Measurements from ENCODE around the gene HSF4.

HSF4 gene

GRCh38 chr16:67204076-67204475, 39.5 kb downstream of the HSF4 start:
- no peak for DNase-seq

DNA sequence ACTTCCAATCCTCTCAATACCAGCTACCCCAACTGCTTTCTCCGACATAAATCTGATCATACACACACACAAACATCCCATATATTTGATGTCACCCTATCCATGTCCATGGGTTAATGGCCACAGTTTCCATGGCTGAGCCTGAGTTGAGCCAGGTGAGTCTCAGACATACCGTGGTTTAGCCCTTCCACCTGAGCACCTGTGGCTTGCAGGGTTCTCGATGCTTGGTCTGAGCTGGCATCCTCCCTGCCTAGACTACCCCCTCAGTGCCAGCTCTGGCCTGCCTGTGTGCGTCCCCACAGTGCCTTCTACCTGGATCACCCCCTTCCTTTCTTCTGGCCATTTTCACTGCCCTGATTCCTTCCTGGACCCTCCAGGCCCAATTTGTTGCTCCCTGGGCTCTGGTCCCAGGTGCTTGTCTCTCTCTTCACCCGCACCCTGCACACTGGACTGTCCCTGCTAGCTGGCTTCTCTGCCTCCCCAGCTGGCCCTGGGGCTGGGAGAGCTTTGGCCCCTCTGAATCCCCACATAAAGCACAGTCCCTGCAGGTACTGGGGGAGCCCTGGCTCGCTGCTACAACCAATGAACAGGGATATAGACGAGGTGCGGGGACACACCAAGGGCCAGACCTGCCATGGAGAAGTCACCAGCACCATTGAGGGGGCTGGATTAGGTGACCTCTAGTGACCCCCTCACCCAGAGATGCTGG, 41.7 kb downstream of the HSF4 start:
- DNase-seq: no peak

DNA sequence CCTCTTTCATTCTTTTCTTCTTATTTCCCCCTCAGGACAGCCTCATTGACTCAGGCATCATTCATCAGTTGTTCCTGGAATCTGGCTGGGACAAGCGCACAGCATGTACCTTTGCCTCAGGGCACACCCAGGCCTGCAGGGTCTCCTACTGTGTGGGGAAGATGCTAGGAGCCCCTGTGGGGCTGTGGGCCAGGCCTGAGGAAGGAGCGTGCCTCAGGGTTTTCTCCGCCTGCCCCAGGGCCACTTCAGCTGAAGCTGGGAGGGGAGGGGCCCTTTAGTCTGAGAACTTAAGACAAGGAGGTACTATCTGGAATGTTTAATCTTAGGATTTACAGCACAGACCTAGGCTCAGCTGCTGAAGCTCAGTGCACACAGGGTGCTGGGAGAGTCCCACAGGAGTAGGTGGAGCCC, 42.3 kb downstream of the HSF4 start:
- DNase-seq: no peak

DNA sequence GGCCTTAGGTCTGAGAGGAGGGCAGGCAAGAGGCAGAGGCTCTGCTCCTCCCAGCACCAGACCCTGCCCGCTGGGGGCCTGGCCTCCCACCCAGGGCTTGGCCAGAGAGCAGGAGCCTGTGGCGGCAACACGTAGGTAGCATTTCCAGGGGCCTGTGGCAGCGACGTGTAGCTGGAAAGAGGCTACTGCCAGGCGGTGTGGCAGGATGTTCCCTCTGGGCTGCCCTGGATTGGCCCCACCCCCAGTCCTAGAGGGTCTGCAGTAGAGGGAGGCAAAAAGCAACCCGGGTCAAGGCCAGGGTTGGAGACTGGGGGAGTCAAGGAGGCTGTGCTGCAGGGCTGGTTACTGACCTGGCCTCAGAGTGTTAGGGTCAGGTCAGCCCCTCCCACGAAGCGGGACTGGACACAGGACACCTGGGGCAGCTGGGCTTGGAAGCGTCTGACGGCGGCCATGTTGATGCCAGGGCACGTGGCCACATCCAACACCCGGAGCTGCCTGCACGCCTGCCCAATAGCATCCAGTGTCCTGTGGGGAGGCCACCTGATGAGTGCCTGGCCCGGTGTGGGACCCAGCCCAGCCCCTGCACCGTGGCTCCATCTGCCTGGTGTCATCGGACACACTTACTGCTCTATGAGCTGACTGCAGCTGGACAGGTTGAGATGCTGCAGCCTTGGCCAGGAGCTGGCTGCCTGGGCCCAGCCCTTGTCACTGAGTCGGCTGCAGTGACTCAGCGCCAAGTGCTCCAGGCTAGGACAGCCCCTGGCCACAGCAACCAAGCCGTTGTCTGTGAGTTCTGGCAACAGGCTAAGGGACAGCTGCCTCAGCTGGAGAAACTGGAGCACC, 42.9 kb downstream of the HSF4 start:
- DNase-seq: no peak

DNA sequence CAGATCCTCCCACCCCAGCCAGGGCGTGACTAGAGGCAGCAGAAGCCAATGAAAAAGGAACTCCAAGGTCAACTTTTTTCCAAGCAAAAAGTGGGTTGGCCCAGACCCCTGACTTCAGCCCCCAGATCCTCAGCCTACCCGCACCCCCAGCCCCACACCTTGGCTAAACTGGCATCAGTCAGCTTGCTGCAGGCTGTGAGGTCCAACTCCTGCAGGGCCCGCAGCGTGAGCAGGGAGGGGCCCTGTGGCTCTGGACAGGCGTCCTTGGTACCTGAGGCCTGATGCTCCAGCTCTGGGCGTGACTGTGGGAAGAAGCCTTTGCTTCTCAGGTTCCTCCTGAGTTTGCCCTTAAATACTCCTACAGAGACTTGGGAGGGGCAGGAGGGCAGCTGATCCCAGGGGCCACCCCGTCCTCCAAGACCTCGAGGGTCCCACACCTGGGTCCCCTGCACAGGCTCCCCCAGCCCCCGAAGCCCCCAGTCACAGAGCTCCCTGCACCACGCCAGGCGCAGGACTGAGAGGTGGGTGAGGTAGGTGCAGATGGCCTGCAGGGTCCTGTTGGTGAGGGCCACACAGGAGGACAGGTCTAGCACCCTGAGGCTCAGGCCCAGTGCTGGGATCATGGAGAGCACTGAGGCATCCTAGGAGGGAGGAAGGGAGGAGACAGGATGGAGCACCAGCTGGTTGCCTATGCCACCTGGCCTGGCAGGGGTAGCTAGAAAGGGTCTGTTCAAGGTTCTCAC, 43.8 kb downstream of the HSF4 start:
- no peak for DNase-seq

- no peak for DNase-seq
Observed at GRCh38 chr16:67209565-67209964, 45.0 kb downstream of the HSF4 start.

GRCh38 chr16:67210069-67210937, 45.8 kb downstream of the HSF4 start:
- no peak for DNase-seq

DNA sequence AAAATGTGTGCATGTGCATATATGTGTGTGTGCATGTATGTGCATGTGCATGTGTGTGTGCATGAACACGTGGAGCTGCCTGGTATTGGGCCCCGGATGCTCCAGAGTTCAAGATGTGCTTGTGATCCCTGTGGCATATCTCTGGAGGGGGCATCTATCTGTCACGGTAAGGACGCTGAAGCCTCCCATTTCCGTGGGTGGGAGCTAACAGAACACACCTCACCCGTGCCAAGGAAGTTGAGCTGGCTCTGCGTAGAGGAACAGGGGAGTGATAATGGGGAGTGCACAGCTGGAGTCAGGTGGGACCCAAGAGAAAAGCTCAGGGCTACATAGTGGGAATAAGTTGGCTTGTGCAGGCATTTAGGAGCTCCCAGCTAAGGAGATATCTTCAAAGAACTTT, 47.1 kb downstream of the HSF4 start:
- DNase-seq: no peak

DNA sequence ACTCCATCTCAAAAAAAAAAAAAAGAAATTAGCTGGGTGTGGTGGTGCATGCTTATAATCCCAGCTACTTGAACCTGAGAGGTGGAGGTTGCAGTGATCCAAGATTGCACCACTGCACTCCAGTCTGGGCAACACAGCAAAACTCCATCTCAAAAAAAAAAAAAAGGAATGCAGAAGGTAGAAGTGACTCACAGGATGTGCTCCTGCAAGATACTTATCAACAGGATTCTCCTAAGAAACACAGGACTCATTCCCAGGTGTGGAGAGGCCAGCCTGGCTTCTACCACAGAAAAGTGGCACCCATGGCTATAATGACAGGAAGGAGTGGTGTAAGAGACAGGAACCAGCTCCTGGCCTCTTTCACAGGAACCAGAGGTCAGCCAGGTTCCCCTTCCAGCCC, 48.2 kb downstream of the HSF4 start:
- no peak for DNase-seq

GRCh38 chr16:67213197-67214019, 48.9 kb downstream of the HSF4 start:
- DNase-seq: no peak

- DNase-seq: no peak
Observed at GRCh38 chr16:67215706-67216105, 51.2 kb downstream of the HSF4 start.

DNA sequence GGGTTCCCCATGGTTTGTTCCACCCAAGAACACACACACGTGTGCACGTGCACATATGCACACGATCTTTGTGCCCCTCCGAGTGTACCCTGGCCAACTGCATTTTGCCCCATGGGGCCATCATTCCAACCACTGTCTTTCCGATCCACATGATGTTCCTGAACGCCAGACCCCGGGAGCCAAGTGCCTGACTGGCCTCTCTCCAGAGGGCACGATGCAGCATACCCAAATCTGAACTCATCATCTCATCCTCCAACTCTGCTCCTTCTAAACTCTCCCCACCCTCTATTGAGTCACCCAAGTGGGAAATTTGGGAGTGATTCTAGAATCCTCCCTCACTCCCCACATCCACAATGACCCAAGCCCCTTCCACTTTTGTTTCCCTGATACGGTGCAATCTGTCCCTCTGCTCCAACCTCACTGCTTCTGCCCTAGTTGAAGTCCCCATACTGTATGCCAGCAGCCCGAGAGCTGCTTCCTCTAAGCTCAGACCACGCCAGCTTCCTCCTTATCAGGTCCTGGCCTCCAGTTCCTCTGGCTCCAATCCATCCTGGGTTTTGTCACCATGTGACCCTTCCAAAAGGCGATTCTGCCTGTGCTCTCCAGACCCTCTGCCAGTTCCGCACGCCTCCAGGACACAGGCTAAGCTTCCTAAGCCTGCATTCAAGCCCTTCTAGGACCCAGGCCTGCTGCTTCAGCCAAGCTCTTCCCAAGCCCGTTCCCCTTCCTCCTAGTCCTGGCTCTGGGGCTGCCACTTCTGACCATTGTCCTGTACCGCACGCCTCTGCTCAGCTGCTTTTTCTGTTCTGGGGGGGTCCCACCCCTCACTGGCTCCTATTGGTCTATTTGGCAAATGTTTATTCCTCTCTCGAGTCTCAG, 52.3 kb downstream of the HSF4 start:
- DNase-seq: no peak
